NCI-H1436 treated with DMSO at 0.1 percent for 48 hours (cell line): Measurements from ENCODE around the gene CRACR2A.

Experiments
- DNase-seq: peaks from one replicate; lab custom pipeline; 2025; lab: John Stamatoyannopoulos, UW

CRACR2A gene

GRCh38 chr12:3595721-3596120, 157.2 kb downstream of the CRACR2A start:
- no peak for DNase-seq

DNA sequence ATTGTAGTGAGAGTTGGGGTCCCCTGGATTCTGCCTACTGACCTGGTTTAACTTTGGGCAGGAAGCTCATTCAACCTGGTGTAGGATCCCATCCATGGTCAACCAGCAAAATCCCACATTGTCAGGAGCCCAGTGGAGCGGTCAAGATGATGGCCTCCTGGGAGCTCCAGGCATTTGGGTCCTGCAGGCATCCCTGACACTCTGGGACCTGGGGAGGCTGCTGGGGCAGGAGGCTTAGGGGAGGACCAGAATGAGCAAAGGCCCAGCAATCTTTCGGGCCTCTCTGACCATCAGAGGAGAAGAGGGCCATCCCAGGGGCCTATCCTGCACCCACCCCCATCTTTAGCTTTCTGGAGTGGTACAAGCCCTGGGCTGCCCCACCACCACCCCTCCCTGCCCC, 157.9 kb downstream of the CRACR2A start:
- DNase-seq: no peak

GRCh38 chr12:3593906-3594483, 158.9 kb downstream of the CRACR2A start:
- DNase-seq: no peak

- no peak for DNase-seq
Observed at GRCh38 chr12:3592856-3593625, 159.9 kb downstream of the CRACR2A start.

DNA sequence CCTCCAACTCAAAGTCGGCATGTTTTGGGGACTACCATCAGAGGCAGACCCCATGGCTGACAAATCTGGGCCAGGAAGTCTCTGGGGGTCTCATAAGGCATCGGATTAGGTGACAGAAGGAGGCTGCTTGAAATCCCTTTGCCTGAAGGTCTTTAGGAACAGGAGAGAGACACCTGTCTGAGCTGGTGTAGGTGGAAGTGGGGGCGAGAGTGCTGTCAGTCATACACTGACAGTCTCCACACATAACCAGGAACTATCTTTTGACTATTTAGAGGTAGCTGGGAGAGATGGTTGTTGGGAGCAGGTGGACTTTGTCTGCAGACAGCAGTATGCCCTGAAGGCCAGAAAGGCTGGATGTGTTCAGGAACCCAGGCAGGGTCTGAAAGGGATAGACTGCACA, 163.2 kb downstream of the CRACR2A start:
- DNase-seq: no peak

DNA sequence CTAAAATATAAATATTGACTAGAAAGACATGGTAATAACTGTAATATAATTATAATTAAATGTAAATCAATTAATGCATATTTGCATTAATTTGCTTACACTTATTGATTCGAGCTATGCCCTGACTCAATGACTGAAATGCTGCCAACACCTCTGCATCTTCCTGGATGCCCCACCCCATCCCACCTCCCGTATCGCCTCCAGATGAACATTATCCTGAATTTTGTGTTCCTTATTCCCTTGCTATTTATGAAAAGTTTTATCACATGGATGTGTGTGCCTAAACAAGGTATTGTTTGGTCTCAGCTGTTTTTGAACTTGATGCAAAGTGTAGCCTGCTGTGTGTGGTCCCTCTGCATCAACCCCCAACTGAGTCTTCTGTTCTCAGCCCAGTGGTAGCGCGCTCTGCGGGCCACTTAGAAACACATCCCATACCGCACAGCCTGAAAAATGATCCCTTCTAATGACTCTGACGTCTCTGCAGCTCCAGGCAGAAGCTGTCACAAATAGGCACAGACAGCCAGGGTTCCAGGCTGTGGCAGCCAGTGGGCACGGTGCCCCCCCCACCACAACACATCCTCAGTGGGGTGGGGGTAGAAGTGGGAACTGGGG, 165.4 kb downstream of the CRACR2A start:
- no peak for DNase-seq

DNA sequence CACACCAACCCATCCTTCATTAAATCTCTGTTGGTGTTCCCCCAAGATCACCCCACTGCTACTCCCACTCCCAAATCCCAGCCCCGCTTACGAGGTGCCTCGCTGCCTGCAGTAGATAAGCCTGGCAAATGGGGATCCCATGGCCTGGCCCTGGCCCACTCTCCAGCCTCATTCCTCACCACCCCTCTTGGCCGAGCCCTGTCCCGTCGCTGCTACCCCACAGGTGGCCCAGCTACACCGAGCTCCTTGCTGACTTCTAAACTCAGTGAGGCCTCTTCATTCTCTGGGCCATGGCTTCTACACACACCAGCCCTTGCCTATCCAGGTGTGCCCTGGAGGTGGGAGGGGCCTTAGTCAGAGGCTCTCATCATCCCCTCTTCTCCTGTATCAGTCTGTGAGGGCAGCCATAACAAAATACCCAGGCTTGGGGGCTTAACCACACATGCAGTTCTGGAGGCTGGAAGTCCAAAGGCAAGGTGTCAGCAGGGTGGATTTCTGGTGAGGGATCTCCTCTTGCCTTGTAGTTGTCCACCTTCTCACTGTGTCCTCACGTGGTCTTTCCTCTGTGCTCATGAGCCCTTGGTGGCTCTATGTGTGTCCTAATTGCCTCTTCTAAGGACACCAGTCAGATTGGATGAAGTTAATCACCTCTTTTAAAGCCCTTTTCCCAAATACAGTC, 169.1 kb downstream of the CRACR2A start:
- DNase-seq: no peak

- DNase-seq: no peak
Observed at GRCh38 chr12:3580094-3580749, 172.7 kb downstream of the CRACR2A start.

- no peak for DNase-seq
Observed at GRCh38 chr12:3579446-3580093, 173.3 kb downstream of the CRACR2A start.

DNA sequence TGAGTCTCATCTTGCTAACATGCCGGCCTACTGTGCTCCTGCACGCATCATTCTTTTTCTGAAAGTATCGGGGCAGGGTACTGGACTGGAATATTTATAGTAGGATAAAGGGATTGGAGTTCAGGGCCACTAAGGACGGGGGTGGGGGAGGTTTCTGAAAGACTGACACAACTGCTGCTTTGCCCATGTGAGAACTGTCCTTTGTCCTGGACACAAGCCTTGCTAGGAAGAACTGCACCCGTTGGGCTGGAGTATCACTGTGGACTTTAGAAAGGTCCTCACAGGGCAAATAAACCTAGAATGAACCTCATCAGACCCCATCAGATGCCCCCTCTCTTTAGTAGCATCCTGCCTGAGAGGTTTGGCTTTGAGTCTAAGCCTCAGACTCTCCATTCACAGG, 174.4 kb downstream of the CRACR2A start:
- DNase-seq: no peak

GRCh38 chr12:3576891-3577290, 176.0 kb downstream of the CRACR2A start:
- DNase-seq: no peak

- DNase-seq: no peak
Observed at GRCh38 chr12:3574986-3575385, 177.9 kb downstream of the CRACR2A start.

- no peak for DNase-seq
Observed at GRCh38 chr12:3572560-3572959, 180.3 kb downstream of the CRACR2A start.

GRCh38 chr12:3571724-3572123, 181.2 kb downstream of the CRACR2A start:
- DNase-seq: no peak

- DNase-seq: no peak
Observed at GRCh38 chr12:3571323-3571722, 181.6 kb downstream of the CRACR2A start.

GRCh38 chr12:3568695-3569094, 184.2 kb downstream of the CRACR2A start:
- no peak for DNase-seq

GRCh38 chr12:3565985-3566384, 186.9 kb downstream of the CRACR2A start:
- no peak for DNase-seq
